AG09309 (cell line): ENCODE data around the gene MTRF1L.

Experiments used
- DNase-seq: peaks from one replicate; pipeline ENCODE4 v3.0.0-alpha.2; 2010; ENCODE audit warnings: low read depth
- H3K4me3 ChIP-seq: 2 replicates; pipeline ENCODE4 v1.5.1; 2011; ENCODE audit warnings: mild to moderate bottlenecking, low read depth, low read length, moderate library complexity; ENCODE audit not compliant: control insufficient read depth
- TF ChIP-seq, protein P1 (sequence below): IDR thresholded peaks from 2 replicates; pipeline ENCODE4 v1.5.1; 2011; ENCODE audit warnings: mild to moderate bottlenecking, low read depth, low read length, inconsistent platforms; ENCODE audit not compliant: insufficient read depth, control insufficient read depth; ENCODE audit errors: missing control alignments

Gene MTRF1L

GRCh38 chr6:153043719-153044118 lies 41.2 kb upstream of the MTRF1L start:
- DNase-seq: no peak
- H3K4me3 ChIP-seq: no peak overlapping the region

GRCh38 chr6:153038378-153039057 lies 36.0 kb upstream of the MTRF1L start:
- H3K4me3 ChIP-seq: no peak overlapping the region
- peak; percentile 25 for DNase-seq
- TF ChIP-seq, protein P1, sequence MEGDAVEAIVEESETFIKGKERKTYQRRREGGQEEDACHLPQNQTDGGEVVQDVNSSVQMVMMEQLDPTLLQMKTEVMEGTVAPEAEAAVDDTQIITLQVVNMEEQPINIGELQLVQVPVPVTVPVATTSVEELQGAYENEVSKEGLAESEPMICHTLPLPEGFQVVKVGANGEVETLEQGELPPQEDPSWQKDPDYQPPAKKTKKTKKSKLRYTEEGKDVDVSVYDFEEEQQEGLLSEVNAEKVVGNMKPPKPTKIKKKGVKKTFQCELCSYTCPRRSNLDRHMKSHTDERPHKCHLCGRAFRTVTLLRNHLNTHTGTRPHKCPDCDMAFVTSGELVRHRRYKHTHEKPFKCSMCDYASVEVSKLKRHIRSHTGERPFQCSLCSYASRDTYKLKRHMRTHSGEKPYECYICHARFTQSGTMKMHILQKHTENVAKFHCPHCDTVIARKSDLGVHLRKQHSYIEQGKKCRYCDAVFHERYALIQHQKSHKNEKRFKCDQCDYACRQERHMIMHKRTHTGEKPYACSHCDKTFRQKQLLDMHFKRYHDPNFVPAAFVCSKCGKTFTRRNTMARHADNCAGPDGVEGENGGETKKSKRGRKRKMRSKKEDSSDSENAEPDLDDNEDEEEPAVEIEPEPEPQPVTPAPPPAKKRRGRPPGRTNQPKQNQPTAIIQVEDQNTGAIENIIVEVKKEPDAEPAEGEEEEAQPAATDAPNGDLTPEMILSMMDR: no peak

More at GRCh38 chr6:153043719-153044118, 41.2 kb upstream of the MTRF1L start:
- TF ChIP-seq, protein P1: no peak

- TF ChIP-seq, protein P1: no peak
These were observed 31.6 kb upstream of the MTRF1L start for GRCh38 chr6:153034139-153034538.

GRCh38 chr6:153032255-153032882 lies 29.9 kb upstream of the MTRF1L start:
- TF ChIP-seq, protein P1: peak; percentile 24
- no peak overlapping the region for H3K4me3 ChIP-seq
- DNase-seq: peak; percentile 51

More at GRCh38 chr6:153034139-153034538, 31.6 kb upstream of the MTRF1L start:
- no peak overlapping the region for H3K4me3 ChIP-seq
- DNase-seq: no peak

GRCh38 chr6:153031335-153031955 lies 28.9 kb upstream of the MTRF1L start:
- TF ChIP-seq, protein P1: no peak
- no peak for DNase-seq
- no peak overlapping the region for H3K4me3 ChIP-seq

GRCh38 chr6:153028963-153029362 lies 26.5 kb upstream of the MTRF1L start:
- no peak overlapping the region for H3K4me3 ChIP-seq
- no peak for DNase-seq
- TF ChIP-seq, protein P1: no peak
